Testis (tissue), 2 donors: Measurements from ENCODE around the gene ST8SIA3.

Experiments used
- CTCF ChIP-seq, 3 experiments: fragments of 450-650 bp in 2 of 3; fragments of 200-600 bp in 1 of 3; sonication (generic) in 1 of 3; IDR thresholded peaks; one replicate each; pipeline ENCODE4 v1.5.1; 2016 to 2019; ENCODE audit warnings: antibody characterized with exemption in 3 of 3, mild to moderate bottlenecking in 2 of 3, moderate library complexity in 1 of 3
- POLR2A ChIP-seq: fragments of 450-650 bp; IDR thresholded peaks from one replicate; pipeline ENCODE4 v1.6.1; 2017; ENCODE audit warnings: antibody characterized with exemption, mild to moderate bottlenecking, moderate library complexity

- TF ChIP-seq CTCF (IDR thresholded peaks at IDR 0.05) (no peak), POLR2A (no peak)
These were observed 31.8 kb upstream of the ST8SIA3 start for GRCh38 chr18:57320603-57321002.
